IMR-90 (cell line): ENCODE data around the gene FBXO3.

Source experiments
- CEBPB ChIP-seq: IDR thresholded peaks from 2 replicates; pipeline ENCODE4 v1.6.1; 2012; ENCODE audit warnings: low read depth, low read length, improper control_type of control experiment
- CHD1 ChIP-seq: IDR thresholded peaks from 2 replicates; pipeline ENCODE4 v1.6.1; 2012; ENCODE audit warnings: low read depth, low read length, improper control_type of control experiment
- CTCF ChIP-seq: conservative IDR thresholded peaks from 2 replicates; pipeline ENCODE4 v1.5.1; 2012; ENCODE audit warnings: mild to moderate bottlenecking, low read depth, low read length, improper control_type of control experiment
- MAFK ChIP-seq: IDR thresholded peaks from 2 replicates; pipeline ENCODE4 v1.6.1; 2012; ENCODE audit warnings: low read depth, low read length, improper control_type of control experiment
- MAZ ChIP-seq: IDR thresholded peaks from 2 replicates; pipeline ENCODE4 v1.6.1; 2012; ENCODE audit warnings: low read depth, mild to moderate bottlenecking, low read length, improper control_type of control experiment, moderate library complexity, borderline replicate concordance
- POLR2A ChIP-seq: IDR thresholded peaks from 2 replicates; pipeline ENCODE4 v1.6.1; 2012; ENCODE audit warnings: mild to moderate bottlenecking, low read depth, low read length
- RCOR1 ChIP-seq: IDR thresholded peaks from 2 replicates; pipeline ENCODE4 v1.6.1; 2012; ENCODE audit warnings: mild to moderate bottlenecking, low read length, improper control_type of control experiment; ENCODE audit not compliant: insufficient replicate concordance
- SMC3 ChIP-seq: fragments of 150-350 bp; IDR thresholded peaks from 2 replicates; pipeline ENCODE4 v1.6.1; 2016; ENCODE audit warnings: low read depth, mild to moderate bottlenecking, antibody characterized with exemption, low read length, moderate library complexity

- TF ChIP-seq MAZ (no peak), CTCF (no peak), POLR2A (peak; percentile 17), RCOR1 (no peak), MAFK (no peak), SMC3 (no peak), CHD1 (no peak), CEBPB (no peak)
These were observed 40.3 kb downstream of the FBXO3 start for GRCh38 chr11:33733980-33734379.
